GM12891 (cell line): Measurements from ENCODE around the gene NBPF1.
"Not testable (repeated sequence)": the region's sequence is repeated elsewhere in the genome, so short reads cannot be mapped to it uniquely, and the experiment has no call there.

Experiments
- POLR2A ChIP-seq: IDR thresholded peaks from 2 replicates; pipeline ENCODE4 v1.6.1; 2011; ENCODE audit warnings: low read depth, low read length, control low read depth
- POLR2AphosphoS5 ChIP-seq: IDR thresholded peaks from 2 replicates; pipeline ENCODE4 v1.6.1; 2011; ENCODE audit warnings: low read depth, low read length, control low read depth
- SPI1 ChIP-seq: IDR thresholded peaks from 2 replicates; pipeline ENCODE4 v1.6.1; 2011; ENCODE audit warnings: low read depth, low read length, control low read depth
- TAF1 ChIP-seq: IDR thresholded peaks from 2 replicates; pipeline ENCODE4 v1.6.1; 2011; ENCODE audit warnings: low read depth, low read length, control low read depth

- not testable (repeated sequence) for TF ChIP-seq TAF1, SPI1, POLR2AphosphoS5, POLR2A
These were observed 29.6 kb upstream of the NBPF1 start for GRCh38 chr1:16643001-16643411.
